ENCODE measurements around the gene ZNF20. TPM values are rescaled to one million over a fixed set of nuclear protein-coding genes. Genes with fewer than 3 reads are reported as not detected.

The ZNF20 gene
- total and polyA plus RNA-seq, 9 of the 15 experiments (the other 6 are each of a cell fraction or from before 2014, with no cell fraction given): 1.4 to 3.7 (median 3.1) TPM

- TF ChIP-seq THRB (CRISPR knock-in tag; conservative IDR thresholded peaks at IDR 0.05): no peak
- TF ChIP-seq IRF2 (CRISPR knock-in tag; IDR thresholded peaks at IDR 0.05): peak; percentile 91
- no peak for TF ChIP-seq KDM2B (CRISPR knock-in tag; IDR thresholded peaks at IDR 0.05)
- TF ChIP-seq BRCA1 (IDR thresholded peaks at IDR 0.05): no peak
- TF ChIP-seq BRCA1 (CRISPR knock-in tag; IDR thresholded peaks at IDR 0.05): no peak
- TF ChIP-seq MTA2 (IDR thresholded peaks at IDR 0.05; ENCODE audit: low read depth): no peak
- TF ChIP-seq ZBTB17 (CRISPR knock-in tag; IDR thresholded peaks at IDR 0.05): no peak
- peak; percentile 84 for TF ChIP-seq NFYB (IDR thresholded peaks at IDR 0.05; ENCODE audit: extremely low read depth, insufficient read length)
- TF ChIP-seq CHD4 (IDR thresholded peaks at IDR 0.05; ENCODE audit: insufficient read depth, insufficient replicate concordance, low read depth, low read length, poor library complexity, severe bottlenecking): no peak
- peak; percentile 56 for TF ChIP-seq SAP30 (IDR thresholded peaks at IDR 0.05; ENCODE audit: borderline replicate concordance, insufficient read depth, low read depth, low read length, poor library complexity, severe bottlenecking)
- TF ChIP-seq BMI1 (IDR thresholded peaks at IDR 0.05; ENCODE audit: low read length): no peak
- TF ChIP-seq ELF1 (tag; IDR thresholded peaks at IDR 0.05): no peak
- TF ChIP-seq FOXM1 (IDR thresholded peaks at IDR 0.05; ENCODE audit: low read depth): no peak
- no peak for TF ChIP-seq FOXM1 (CRISPR knock-in tag; IDR thresholded peaks at IDR 0.05; ENCODE audit: low read depth)
- TF ChIP-seq C11orf30 (IDR thresholded peaks at IDR 0.05; ENCODE audit: low read depth): no peak
- TF ChIP-seq YY1 (IDR thresholded peaks at IDR 0.05; ENCODE audit: borderline replicate concordance in 1 of 3, control insufficient read depth in 1 of 3, extremely low read depth in 1 of 3, insufficient read depth in 3 of 3, insufficient read length in 1 of 3, insufficient replicate concordance in 2 of 3, low read depth in 1 of 3, low read length in 2 of 3): peak in 1 of 3 experiments; percentile 27
- peak; percentile 49 for TF ChIP-seq HMGN3 (IDR thresholded peaks at IDR 0.05; ENCODE audit: borderline replicate concordance, extremely low read depth, insufficient read length, low read depth, low read length)
- no peak for TF ChIP-seq ZKSCAN1 (IDR thresholded peaks at IDR 0.05; ENCODE audit: low read depth, low read length)
- peak; percentile 39; the same call in 1 of the 2 replicates for TF ChIP-seq RUNX1 (IDR thresholded peaks at IDR 0.05; ENCODE audit: low read depth)
- TF ChIP-seq E2F6 (IDR thresholded peaks at IDR 0.05; ENCODE audit: borderline replicate concordance in 1 of 2, extremely low read depth in 1 of 2, insufficient read depth in 1 of 2, insufficient read length in 1 of 2, low read depth in 1 of 2, low read length in 1 of 2, poor library complexity in 1 of 2, severe bottlenecking in 1 of 2): peak in 1 of 2 experiments; percentile 7
- TF ChIP-seq MLLT1 (IDR thresholded peaks at IDR 0.05): no peak
- 0 out of 2 replicates have a peak, but pooled peaks have one; percentile 21 for TF ChIP-seq SIN3B (IDR thresholded peaks at IDR 0.05; ENCODE audit: low read depth)
Observed at GRCh38 chr19:12162882-12163806, 23.0 kb upstream of the ZNF20 start, which contains the start of gene ZNF136 (continued).
